CD4-positive, CD25-positive, alpha-beta regulatory T cell (primary cell): ENCODE measurements around the gene INVS. TPM values are rescaled to one million over a fixed set of nuclear protein-coding genes. Genes with fewer than 3 reads are reported as not detected.

Source experiments
- ATAC-seq, 2 donors: fragments of 150-1000 bp; cut with Tn5 transposase; one replicate each; pipeline ENCODE4 v1.10.0; 2021; ENCODE audit warnings: low read depth in 2 of 2, moderate number of reproducible peaks in 2 of 2, moderate library complexity in 1 of 2
- DNase-seq, 3 donors: peaks; one replicate each; pipeline versions ENCODE4 v3.0.0 to v3.0.0-alpha.2; 2012 to 2022; ENCODE audit warnings: mixed read lengths in 1 of 3
- H3K27ac ChIP-seq: one replicate; pipeline ENCODE4 v1.7.0; 2013; ENCODE audit warnings: mild to moderate bottlenecking, low read length; ENCODE audit not compliant: insufficient read depth, poor library complexity, severe bottlenecking
- H3K27me3 ChIP-seq: one replicate; pipeline ENCODE4 v1.7.0; 2013; ENCODE audit warnings: low read length; ENCODE audit not compliant: control insufficient read depth, insufficient read depth
- H3K36me3 ChIP-seq: one replicate; pipeline ENCODE4 v1.7.0; 2013; ENCODE audit warnings: mild to moderate bottlenecking, low read length, moderate library complexity; ENCODE audit not compliant: control insufficient read depth, insufficient read depth
- H3K4me1 ChIP-seq: 2 replicates; pipeline ENCODE4 v1.7.0; 2013; ENCODE audit warnings: mild to moderate bottlenecking, low read length; ENCODE audit not compliant: insufficient read depth, control insufficient read depth, poor library complexity, severe bottlenecking
- H3K4me3 ChIP-seq: one replicate; pipeline ENCODE4 v1.7.0; 2013; ENCODE audit warnings: low read depth, mild to moderate bottlenecking, low read length, moderate library complexity
- H3K9me3 ChIP-seq, 2 experiments: 1 replicate in 1 of 2; 2 replicates in 1 of 2; pipeline ENCODE4 v1.7.0; 2013; ENCODE audit warnings: low read length in 2 of 2, mild to moderate bottlenecking in 1 of 2, moderate library complexity in 1 of 2; ENCODE audit not compliant: control insufficient read depth in 2 of 2
- H3K27ac Mint-ChIP-seq, 3 donors: one replicate each; pipeline ENCODE4 v1.8.0; 2020 to 2022; ENCODE audit warnings: mild to moderate bottlenecking in 3 of 3, mixed read lengths in 3 of 3, moderate library complexity in 2 of 3
- H3K27me3 Mint-ChIP-seq: one replicate; pipeline ENCODE4 v1.8.0; 2022; ENCODE audit warnings: mild to moderate bottlenecking, mixed read lengths
- H3K36me3 Mint-ChIP-seq: one replicate; pipeline ENCODE4 v1.8.0; 2020; ENCODE audit warnings: mixed read lengths
- H3K4me1 Mint-ChIP-seq, 4 donors: one replicate each; pipeline ENCODE4 v1.8.0; 2020 to 2022; ENCODE audit warnings: mixed read lengths in 4 of 4, mild to moderate bottlenecking in 1 of 4
- H3K4me3 Mint-ChIP-seq, 4 donors: one replicate each; pipeline ENCODE4 v1.8.0; 2020 to 2022; ENCODE audit warnings: mild to moderate bottlenecking in 4 of 4, mixed read lengths in 4 of 4, moderate library complexity in 3 of 4
- H3K9me3 Mint-ChIP-seq, 7 donors: one replicate each; pipeline ENCODE4 v1.8.0; 2020 to 2022; ENCODE audit warnings: mixed read lengths in 7 of 7, mild to moderate bottlenecking in 3 of 7, moderate library complexity in 2 of 7
- polyA plus RNA-seq, 4 donors: library from polyadenylated mRNA; unstranded; fragments of 300-500 nt; fragmentation: Illumina TruSeq; gene quantifications; one replicate each; pipeline ENCODE4 v1.2.3, GENCODE V29; 2021
- total RNA-seq: library from RNA; stranded (reverse); gene quantifications from one replicate; pipeline ENCODE4 v1.2.3, GENCODE V29; 2022

Gene INVS
- total and polyA plus RNA-seq, 5 donors from 2014 or later, result 5.7 to 20.5 (median 6.2) TPM

DNA sequence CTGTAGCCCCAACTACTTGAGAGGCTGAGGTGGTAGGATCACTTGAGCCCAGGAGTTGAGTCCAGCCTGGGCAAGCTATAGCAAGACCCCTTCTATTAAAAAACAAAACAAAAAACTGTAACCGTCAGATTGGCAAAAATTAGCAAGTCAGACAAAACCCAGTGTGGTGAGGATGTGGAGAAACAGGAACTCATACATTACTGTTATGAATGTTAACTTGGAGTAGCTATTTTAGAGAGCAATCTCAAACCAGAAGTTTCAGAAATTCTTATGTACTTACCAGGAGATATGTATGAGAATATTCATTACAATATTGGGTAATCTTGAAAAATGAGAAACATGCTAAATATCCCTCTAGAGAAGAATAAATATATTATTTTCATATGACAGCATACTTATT is 120.3 kb downstream of the INVS start:
- H3K36me3 Mint-ChIP-seq, result no peaks in the 10 kb centered on the region
- no peak overlapping the region for H3K4me3 Mint-ChIP-seq
- Histone ChIP-seq H3K9me3 (no peaks in the 10 kb centered on the region), H3K27ac (no peak overlapping the region), H3K4me3 (no peak overlapping the region), H3K27me3 (no peaks in the 10 kb centered on the region), H3K4me1 (no peaks in the 10 kb centered on the region), H3K36me3 (no peaks in the 10 kb centered on the region)
- no peak for ATAC-seq
- H3K9me3 Mint-ChIP-seq, result no peaks in the 10 kb centered on the region
- H3K27me3 Mint-ChIP-seq, result no peaks in the 10 kb centered on the region
- H3K4me1 Mint-ChIP-seq, result peaks cover 0 to 5% (median 0%) of the 10 kb centered on the region in 4 donors
- peak in 1 of 3 donors; percentile 26 for DNase-seq
- H3K27ac Mint-ChIP-seq, result no peak overlapping the region

GRCh38 chr9:100220936-100221335 is 121.9 kb downstream of the INVS start:
- no peak for ATAC-seq
- no peaks in the 10 kb centered on the region for H3K36me3 ChIP-seq
- H3K4me3 Mint-ChIP-seq, result no peak overlapping the region
- H3K27me3 ChIP-seq, result no peaks in the 10 kb centered on the region
- H3K9me3 ChIP-seq, result no peaks in the 10 kb centered on the region
- peaks cover 0 to 5% (median 0%) of the 10 kb centered on the region in 4 donors for H3K4me1 Mint-ChIP-seq
- no peak for DNase-seq
- H3K9me3 Mint-ChIP-seq, result no peaks in the 10 kb centered on the region
- H3K27me3 Mint-ChIP-seq, result no peaks in the 10 kb centered on the region
- H3K36me3 Mint-ChIP-seq, result no peaks in the 10 kb centered on the region
- H3K27ac ChIP-seq, result no peak overlapping the region
- H3K27ac Mint-ChIP-seq, result no peak overlapping the region
- no peaks in the 10 kb centered on the region for H3K4me1 ChIP-seq
- H3K4me3 ChIP-seq, result no peak overlapping the region

- Histone ChIP-seq H3K27ac (no peak overlapping the region), H3K4me1 (no peaks in the 10 kb centered on the region), H3K27me3 (no peaks in the 10 kb centered on the region), H3K36me3 (peaks cover 2% of the 10 kb centered on the region), H3K4me3 (no peak overlapping the region), H3K9me3 (no peaks in the 10 kb centered on the region)
- no peak overlapping the region for H3K4me3 Mint-ChIP-seq
- no peak for ATAC-seq
- peaks cover 5% of the 10 kb centered on the region for H3K36me3 Mint-ChIP-seq
- no peaks in the 10 kb centered on the region for H3K27me3 Mint-ChIP-seq
- DNase-seq, result no peak
- no peaks in the 10 kb centered on the region for H3K9me3 Mint-ChIP-seq
- peaks cover 0 to 5% (median 0%) of the 10 kb centered on the region in 4 donors for H3K4me1 Mint-ChIP-seq
- H3K27ac Mint-ChIP-seq, result no peak overlapping the region
These were observed 122.5 kb downstream of the INVS start for GRCh38 chr9:100221538-100221937.

DNA sequence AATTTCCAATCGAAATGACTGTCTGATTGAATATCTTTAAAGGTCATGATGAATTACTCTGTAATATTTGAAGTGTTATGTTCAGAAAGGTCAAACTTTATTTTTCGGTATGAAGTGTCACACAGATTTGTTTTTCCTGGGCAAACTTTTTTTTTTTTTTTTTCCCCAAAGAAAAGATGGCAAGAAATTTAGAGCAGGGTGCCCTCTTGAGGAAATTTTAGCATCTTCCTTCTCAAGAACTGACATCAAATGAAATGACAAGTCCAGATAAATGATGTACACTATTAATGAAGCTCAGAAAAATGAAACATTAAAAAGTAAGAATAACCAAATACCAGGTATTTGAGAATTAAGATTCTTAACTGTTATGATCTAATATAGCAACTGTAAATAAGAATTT is 123.6 kb downstream of the INVS start:
- H3K36me3 Mint-ChIP-seq, result peaks cover 14% of the 10 kb centered on the region
- H3K4me3 Mint-ChIP-seq, result no peak overlapping the region
- no peaks in the 10 kb centered on the region for H3K27me3 ChIP-seq
- no peak overlapping the region for H3K27ac Mint-ChIP-seq
- ATAC-seq (no peak), DNase-seq (no peak)
- no peaks in the 10 kb centered on the region for H3K9me3 ChIP-seq
- no peaks in the 10 kb centered on the region for H3K9me3 Mint-ChIP-seq
- no peaks in the 10 kb centered on the region for H3K27me3 Mint-ChIP-seq
- H3K4me3 ChIP-seq, result no peak overlapping the region
- H3K27ac ChIP-seq, result no peak overlapping the region
- no peaks in the 10 kb centered on the region for H3K4me1 ChIP-seq
- H3K4me1 Mint-ChIP-seq, result peaks cover 0 to 5% (median 0%) of the 10 kb centered on the region in 4 donors
- H3K36me3 ChIP-seq, result peaks cover 4% of the 10 kb centered on the region

- H3K4me1 Mint-ChIP-seq, result no peaks in the 10 kb centered on the region
- ATAC-seq (no peak), DNase-seq (no peak)
- peaks cover 0 to 9% (median 0%) of the 10 kb centered on the region in 7 donors for H3K9me3 Mint-ChIP-seq
- H3K4me3 ChIP-seq, result no peak overlapping the region
- H3K36me3 Mint-ChIP-seq, result peaks cover 45% of the 10 kb centered on the region
- H3K4me1 ChIP-seq, result no peaks in the 10 kb centered on the region
- H3K4me3 Mint-ChIP-seq, result no peak overlapping the region
- H3K36me3 ChIP-seq, result peaks cover 9% of the 10 kb centered on the region
- H3K9me3 ChIP-seq, result no peaks in the 10 kb centered on the region
- H3K27me3 ChIP-seq, result no peaks in the 10 kb centered on the region
- H3K27ac Mint-ChIP-seq, result no peak overlapping the region
- H3K27me3 Mint-ChIP-seq, result no peaks in the 10 kb centered on the region
- H3K27ac ChIP-seq, result no peak overlapping the region
These were observed 128.6 kb downstream of the INVS start for GRCh38 chr9:100227636-100228035.

- Mint-ChIP-seq H3K4me3 (no peak overlapping the region), H3K4me1 (peaks cover 0 to 5% (median 1%) of the 10 kb centered on the region in 4 donors), H3K27ac (peak overlapping the region in 1 of 3 donors; percentile 13), H3K36me3 (peaks cover 52% of the 10 kb centered on the region), H3K27me3 (no peaks in the 10 kb centered on the region), H3K9me3 (peaks cover 0 to 9% (median 0%) of the 10 kb centered on the region in 7 donors)
- Histone ChIP-seq H3K4me3 (no peak overlapping the region), H3K27me3 (no peaks in the 10 kb centered on the region), H3K27ac (no peak overlapping the region), H3K36me3 (peaks cover 9% of the 10 kb centered on the region), H3K9me3 (no peaks in the 10 kb centered on the region), H3K4me1 (no peaks in the 10 kb centered on the region)
- DNase-seq, result no peak
- ATAC-seq, result no peak
These were observed 129.4 kb downstream of the INVS start for GRCh38 chr9:100228352-100228869.

- H3K27ac Mint-ChIP-seq, result peak overlapping the region in 1 of 3 donors; percentile 13
- H3K9me3 Mint-ChIP-seq, result peaks cover 0 to 9% (median 1%) of the 10 kb centered on the region in 7 donors
- no peaks in the 10 kb centered on the region for H3K4me1 ChIP-seq
- H3K4me3 Mint-ChIP-seq, result no peak overlapping the region
- DNase-seq (no peak), ATAC-seq (no peak)
- H3K27me3 Mint-ChIP-seq, result no peaks in the 10 kb centered on the region
- H3K36me3 Mint-ChIP-seq, result peaks cover 56% of the 10 kb centered on the region
- peaks cover 9% of the 10 kb centered on the region for H3K36me3 ChIP-seq
- no peaks in the 10 kb centered on the region for H3K9me3 ChIP-seq
- H3K4me1 Mint-ChIP-seq, result peaks cover 0 to 5% (median 2%) of the 10 kb centered on the region in 4 donors
- no peak overlapping the region for H3K4me3 ChIP-seq
- no peak overlapping the region for H3K27ac ChIP-seq
- no peaks in the 10 kb centered on the region for H3K27me3 ChIP-seq
These were observed 130.1 kb downstream of the INVS start for GRCh38 chr9:100229136-100229535.

DNA sequence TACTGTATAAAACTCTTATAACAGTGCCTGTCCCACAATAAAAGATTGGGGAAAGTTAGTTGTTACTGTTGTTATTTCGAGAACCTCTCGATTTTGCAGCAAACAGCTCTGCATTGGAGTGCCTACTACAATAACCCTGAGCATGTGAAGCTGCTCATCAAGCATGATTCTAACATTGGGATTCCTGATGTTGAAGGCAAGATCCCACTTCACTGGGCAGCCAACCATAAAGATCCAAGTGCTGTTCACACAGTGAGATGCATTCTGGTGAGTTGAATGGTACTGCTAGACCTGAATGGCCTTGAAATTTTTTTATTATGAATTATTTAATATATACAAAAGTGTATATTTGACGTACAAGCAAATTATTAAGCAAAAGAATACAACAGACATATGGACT is 130.5 kb downstream of the INVS start:
- Mint-ChIP-seq H3K4me1 (peaks cover 0 to 5% (median 2%) of the 10 kb centered on the region in 4 donors), H3K27ac (no peak overlapping the region), H3K27me3 (no peaks in the 10 kb centered on the region), H3K9me3 (peaks cover 0 to 9% (median 1%) of the 10 kb centered on the region in 7 donors), H3K36me3 (peaks cover 60% of the 10 kb centered on the region), H3K4me3 (no peak overlapping the region)
- Histone ChIP-seq H3K4me3 (no peak overlapping the region), H3K36me3 (peaks cover 9% of the 10 kb centered on the region), H3K4me1 (no peaks in the 10 kb centered on the region), H3K9me3 (no peaks in the 10 kb centered on the region), H3K27me3 (no peaks in the 10 kb centered on the region), H3K27ac (no peak overlapping the region)
- ATAC-seq, result no peak
- no peak for DNase-seq
